NAMALWA (cell line): ENCODE data around the gene GON4L.
A peak's percentile ranks its signal among the peaks of the same experiment; 100 is the strongest.
"Not testable (repeated sequence)": the region's sequence is repeated elsewhere in the genome, so short reads cannot be mapped to it uniquely, and the experiment has no call there.

Source experiments
- DNase-seq: peaks from one replicate; pipeline ENCODE4 v3.0.0-alpha.2; 2015; ENCODE audit warnings: low spot score

The GON4L gene

GRCh38 chr1:155748141-155748540 is 108.9 kb downstream of the GON4L start:
- DNase-seq: not testable (repeated sequence)

- not testable (repeated sequence) for DNase-seq
These were observed 109.4 kb downstream of the GON4L start for GRCh38 chr1:155747586-155747985.

GRCh38 chr1:155745284-155746228 is 111.5 kb downstream of the GON4L start:
- DNase-seq: peak; percentile 93

GRCh38 chr1:155744711-155745283 is 112.2 kb downstream of the GON4L start:
- no peak for DNase-seq

DNA sequence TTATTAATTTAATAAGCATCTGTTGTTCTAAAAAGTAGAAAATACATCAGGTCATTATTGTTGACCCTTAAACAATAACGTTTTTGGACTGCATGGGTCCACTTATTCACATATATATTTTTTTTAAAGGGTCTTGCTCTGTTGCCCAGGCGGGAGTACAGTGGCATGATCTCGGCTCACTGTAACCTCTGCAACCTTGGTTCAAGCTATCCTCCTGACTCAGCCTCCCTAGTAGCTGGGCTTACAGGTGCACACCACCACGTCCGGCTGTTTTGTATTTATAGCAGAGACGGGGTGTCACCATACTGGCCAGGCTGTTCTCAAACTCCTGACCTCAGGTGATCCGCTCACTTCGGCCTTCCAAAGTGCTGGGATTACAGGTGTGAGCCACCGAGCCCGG is 115.1 kb downstream of the GON4L start:
- DNase-seq: no peak

GRCh38 chr1:155740995-155741394 is 116.0 kb downstream of the GON4L start:
- no peak for DNase-seq

DNA sequence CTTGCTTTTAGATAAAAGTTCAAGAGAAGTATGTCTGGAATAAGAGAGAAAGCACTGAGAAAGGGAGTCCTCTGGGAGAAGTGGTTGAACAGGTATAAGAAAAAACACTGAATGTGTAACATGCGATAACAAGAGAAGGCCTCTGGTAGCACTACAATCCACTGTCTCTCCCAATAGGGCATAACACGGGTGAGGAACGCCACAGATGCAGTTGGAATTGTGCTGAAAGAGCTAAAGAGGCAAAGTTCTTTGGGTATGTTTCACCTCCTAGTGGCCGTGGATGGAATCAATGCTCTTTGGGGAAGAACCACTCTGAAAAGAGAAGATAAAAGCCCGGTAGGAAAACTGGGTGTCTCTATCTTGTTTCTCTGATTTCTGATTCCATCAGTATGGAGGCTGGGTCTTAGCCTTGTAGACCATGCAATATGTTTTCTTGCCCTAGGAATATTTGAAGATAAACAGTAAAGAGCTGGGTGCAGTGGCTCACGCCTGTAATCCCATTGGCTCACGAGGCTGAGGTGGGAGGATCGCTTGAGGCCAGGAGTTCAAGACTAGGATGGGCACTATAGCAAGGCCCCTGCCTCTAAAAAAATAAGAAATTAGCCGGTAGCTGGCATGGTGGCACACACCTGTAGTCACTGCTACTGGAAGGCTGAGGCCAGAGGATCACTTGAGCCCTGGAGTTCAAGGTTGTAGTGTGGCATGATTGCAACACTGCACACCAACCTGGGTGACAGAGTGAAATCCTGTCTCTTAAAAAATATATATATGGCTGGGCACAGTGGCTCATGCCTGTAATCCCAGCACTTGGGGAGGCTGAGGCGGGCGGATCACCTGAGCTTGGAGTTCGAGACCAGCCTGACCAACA is 127.7 kb downstream of the GON4L start:
- DNase-seq: peak; percentile 71

DNA sequence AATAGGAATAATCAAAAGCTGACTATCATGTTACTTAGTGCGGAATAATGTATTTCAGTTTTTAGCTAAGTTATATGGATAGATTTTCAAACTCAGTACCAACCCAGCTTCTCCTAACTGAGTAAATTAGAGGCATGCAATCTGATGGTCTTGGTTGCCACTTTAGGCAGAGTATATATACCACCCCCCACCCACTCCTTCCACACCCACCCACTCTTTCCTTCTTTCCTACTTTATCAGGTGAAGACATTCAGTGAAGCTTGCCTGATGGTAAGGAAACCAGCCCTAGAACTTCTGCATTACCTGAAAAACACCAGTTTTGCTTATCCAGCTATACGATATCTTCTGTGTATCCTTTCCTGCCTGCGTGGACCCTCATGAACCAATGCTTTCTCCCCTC is 131.9 kb downstream of the GON4L start:
- no peak for DNase-seq

DNA sequence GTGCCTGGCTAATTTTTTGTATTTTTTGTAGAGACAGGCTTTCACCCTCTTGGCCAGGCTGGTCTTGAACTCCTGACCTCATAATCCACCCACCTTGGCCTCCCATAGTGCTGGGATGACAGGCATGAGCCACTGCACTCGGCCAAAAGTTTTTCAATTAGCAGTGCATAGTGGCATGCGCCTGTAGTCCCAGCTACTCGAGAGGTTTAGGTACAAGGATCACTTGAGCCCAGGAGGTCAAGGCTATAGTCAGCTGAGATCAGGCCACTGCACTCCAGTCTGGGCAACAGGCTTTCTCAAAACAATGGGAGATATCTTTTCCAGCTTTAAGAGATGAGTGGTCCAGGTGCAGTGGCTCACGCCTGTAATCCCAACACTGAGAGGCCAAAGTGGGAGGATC is 137.3 kb downstream of the GON4L start:
- DNase-seq: no peak

GRCh38 chr1:155718524-155719115 is 138.4 kb downstream of the GON4L start:
- not testable (repeated sequence) for DNase-seq

GRCh38 chr1:155717041-155717440 is 140.0 kb downstream of the GON4L start:
- DNase-seq: peak; percentile 48

DNA sequence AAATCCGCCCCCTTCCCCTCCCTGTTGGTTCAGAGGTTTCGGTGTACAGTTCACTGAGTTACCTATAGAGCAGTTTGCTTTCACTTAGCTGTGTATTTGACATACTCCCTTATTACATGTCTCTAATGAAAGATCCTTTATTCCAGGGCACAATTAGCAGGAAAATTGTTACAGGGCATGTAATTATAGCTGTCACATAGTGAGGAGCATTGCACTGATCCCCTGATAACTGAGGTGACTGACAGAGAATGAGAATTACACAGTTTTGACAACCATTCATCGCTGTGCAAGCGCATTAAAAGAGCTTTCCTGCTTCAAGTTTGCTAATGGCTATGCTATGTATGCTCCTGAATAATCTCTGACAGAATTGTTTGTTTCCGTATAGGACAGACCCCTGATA is 141.2 kb downstream of the GON4L start:
- DNase-seq: no peak

GRCh38 chr1:155715056-155715455 is 142.0 kb downstream of the GON4L start:
- DNase-seq: not testable (repeated sequence)

GRCh38 chr1:155713075-155713474 is 143.9 kb downstream of the GON4L start:
- no peak for DNase-seq

- peak; percentile 44 for DNase-seq
These were observed 144.4 kb downstream of the GON4L start for GRCh38 chr1:155712636-155713035.

- DNase-seq: not testable (repeated sequence)
These were observed 145.6 kb downstream of the GON4L start for GRCh38 chr1:155711457-155711856.

- no peak for DNase-seq
These were observed 147.6 kb downstream of the GON4L start for GRCh38 chr1:155709391-155709790.

GRCh38 chr1:155706139-155706538 is 150.9 kb downstream of the GON4L start:
- no peak for DNase-seq

- not testable (repeated sequence) for DNase-seq
These were observed 152.6 kb downstream of the GON4L start for GRCh38 chr1:155704414-155704813.

GRCh38 chr1:155703216-155703615 is 153.8 kb downstream of the GON4L start:
- DNase-seq: no peak

DNA sequence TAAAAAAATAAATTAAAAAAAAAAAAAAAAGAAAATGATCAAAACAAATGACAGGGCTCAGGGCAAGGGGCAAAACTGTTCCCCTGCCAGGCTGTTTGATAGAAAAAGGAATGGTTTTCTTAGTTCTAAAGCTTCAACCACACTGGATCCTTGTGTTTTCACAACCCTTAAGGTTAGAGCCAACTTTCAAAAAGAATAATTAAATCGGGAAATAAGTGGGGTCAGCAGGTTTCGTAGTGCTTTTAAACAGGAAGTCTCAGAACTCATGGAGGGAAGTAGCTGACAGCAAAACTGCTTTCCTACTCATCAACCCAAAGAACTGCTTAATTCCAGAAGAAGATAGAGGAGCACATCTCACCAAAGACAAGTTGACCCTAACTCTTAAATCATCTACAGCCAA is 155.3 kb downstream of the GON4L start:
- DNase-seq: not testable (repeated sequence)
